Esophagus squamous epithelium (tissue), 5 donors: Measurements from ENCODE around the gene PCDH9. TPM values are rescaled to one million over a fixed set of nuclear protein-coding genes. Genes with fewer than 3 reads are reported as not detected.

Source experiments
- DNase-seq: peaks from one replicate; lab custom pipeline; 2025; lab: John Stamatoyannopoulos, UW
- H3K27ac ChIP-seq, 4 donors: fragments of 200-600 bp; sonication (generic); one replicate each; pipeline ENCODE4 v1.5.1; 2016 to 2019; ENCODE audit warnings: mild to moderate bottlenecking in 1 of 4
- H3K27me3 ChIP-seq, 4 donors: fragments of 200-600 bp; sonication (generic); 1 replicate in 3 of 4; 2 replicates in 1 of 4; pipeline versions ENCODE4 v1.5.1 to v1.6.0; 2017 to 2021; ENCODE audit warnings: antibody characterized with exemption in 1 of 4
- H3K36me3 ChIP-seq, 3 donors: fragments of 200-600 bp; sonication (generic); one replicate each; pipeline ENCODE4 v1.5.1; 2016 to 2019
- H3K4me1 ChIP-seq, 3 donors: fragments of 200-600 bp; sonication (generic); one replicate each; pipeline ENCODE4 v1.5.1; 2017 to 2019
- H3K4me3 ChIP-seq, 4 donors: fragments of 200-600 bp; sonication (generic); 1 replicate in 3 of 4; 2 replicates in 1 of 4; pipeline ENCODE4 v1.5.1; 2016 to 2019; ENCODE audit warnings: mild to moderate bottlenecking in 2 of 4, moderate library complexity in 1 of 4
- H3K9me3 ChIP-seq, 3 donors: fragments of 200-600 bp; sonication (generic); one replicate each; pipeline ENCODE4 v1.5.1; 2016 to 2019
- POLR2A ChIP-seq, 4 donors: fragments of 450-650 bp; IDR thresholded peaks; one replicate each; pipeline ENCODE4 v1.6.1; 2017; ENCODE audit warnings: antibody characterized with exemption in 4 of 4, mild to moderate bottlenecking in 4 of 4, moderate library complexity in 3 of 4
- WGBS, 2 donors: methylation state at CpG; one replicate each; pipeline ENCODE4 v1.1.5; 2018; 5-methylcytosine and 5-hydroxymethylcytosine counted together
- intact Hi-C: fragments of 100-400 bp; cut with DNase I; formaldehyde crosslinking; loops from one replicate; pipeline ENCODE4 v1.15.0; 2022
- total RNA-seq, 4 donors: library from RNA; depleted of rRNA; stranded (reverse); fragments of >200 nt; gene quantifications; one replicate each; pipeline ENCODE4 v1.1.0, GENCODE V29; 2016
- TF ChIP-seq, protein P1 (sequence below), 6 experiments: fragments of 450-650 bp in 4 of 6; fragments of 200-600 bp in 2 of 6; sonication (generic) in 2 of 6; IDR thresholded peaks; one replicate each; pipeline ENCODE4 v1.5.1; 2016 to 2019; ENCODE audit warnings: antibody characterized with exemption in 6 of 6, mild to moderate bottlenecking in 4 of 6, moderate library complexity in 4 of 6
- donor health status: DM: yes; HTN: yes; CAD: no.

Gene PCDH9
- total RNA-seq, 4 donors from 2014 or later, result 0.04 to 1.9 (median 0.45) TPM

DNA sequence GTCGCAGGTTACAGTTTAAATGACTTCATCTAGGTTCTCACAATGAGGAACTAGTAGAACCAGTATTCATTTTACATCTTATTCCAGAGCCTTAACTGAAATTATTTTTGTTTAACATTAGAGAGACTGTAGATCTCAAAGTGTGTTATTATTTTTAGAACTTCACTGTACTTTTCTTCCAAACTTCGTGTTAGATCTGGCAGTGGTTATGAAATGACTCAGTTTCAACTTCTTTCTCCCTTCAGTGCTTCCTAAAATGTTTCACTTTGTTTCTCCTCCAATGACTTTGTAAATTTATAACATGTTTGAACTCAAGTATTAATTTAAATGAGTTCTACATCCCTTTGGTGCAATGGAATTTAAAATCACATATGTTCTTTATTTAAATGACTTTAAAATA, 139.3 kb downstream of the PCDH9 start:
- DNase-seq, result no peak
- no peak overlapping the region for H3K27ac ChIP-seq

DNA sequence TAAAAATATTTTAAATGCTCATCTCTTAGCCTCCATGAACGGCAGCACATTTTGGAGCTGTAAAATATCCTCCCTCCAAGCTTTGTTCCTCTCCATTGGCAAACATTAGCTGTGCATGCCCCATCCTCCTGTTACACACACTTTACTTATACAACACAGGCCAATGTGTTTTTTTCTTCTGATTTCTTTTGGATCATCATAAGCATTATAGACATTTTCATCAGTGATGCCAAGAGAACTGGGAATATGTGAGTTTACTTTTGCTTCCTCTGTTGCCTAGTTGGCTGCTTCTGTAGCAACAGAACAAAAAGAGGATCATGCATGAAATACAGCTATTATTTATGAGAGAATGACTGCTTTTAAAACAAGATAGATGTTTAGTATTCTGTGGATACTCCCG, 142.6 kb downstream of the PCDH9 start:
- intact Hi-C loops, result no loop called here
- peaks cover 0 to 3% (median 0%) of the 10 kb centered on the region in 3 donors for H3K4me1 ChIP-seq
- WGBS, 2 donors, result 28 to 30% methylated on average over 2 of the region's 2 CpGs
- H3K36me3 ChIP-seq, result no peaks in the 10 kb centered on the region
- H3K27ac ChIP-seq, result no peak overlapping the region
- H3K27me3 ChIP-seq, result no peaks in the 10 kb centered on the region
- TF ChIP-seq, protein P1, sequence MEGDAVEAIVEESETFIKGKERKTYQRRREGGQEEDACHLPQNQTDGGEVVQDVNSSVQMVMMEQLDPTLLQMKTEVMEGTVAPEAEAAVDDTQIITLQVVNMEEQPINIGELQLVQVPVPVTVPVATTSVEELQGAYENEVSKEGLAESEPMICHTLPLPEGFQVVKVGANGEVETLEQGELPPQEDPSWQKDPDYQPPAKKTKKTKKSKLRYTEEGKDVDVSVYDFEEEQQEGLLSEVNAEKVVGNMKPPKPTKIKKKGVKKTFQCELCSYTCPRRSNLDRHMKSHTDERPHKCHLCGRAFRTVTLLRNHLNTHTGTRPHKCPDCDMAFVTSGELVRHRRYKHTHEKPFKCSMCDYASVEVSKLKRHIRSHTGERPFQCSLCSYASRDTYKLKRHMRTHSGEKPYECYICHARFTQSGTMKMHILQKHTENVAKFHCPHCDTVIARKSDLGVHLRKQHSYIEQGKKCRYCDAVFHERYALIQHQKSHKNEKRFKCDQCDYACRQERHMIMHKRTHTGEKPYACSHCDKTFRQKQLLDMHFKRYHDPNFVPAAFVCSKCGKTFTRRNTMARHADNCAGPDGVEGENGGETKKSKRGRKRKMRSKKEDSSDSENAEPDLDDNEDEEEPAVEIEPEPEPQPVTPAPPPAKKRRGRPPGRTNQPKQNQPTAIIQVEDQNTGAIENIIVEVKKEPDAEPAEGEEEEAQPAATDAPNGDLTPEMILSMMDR (IDR thresholded peaks at IDR 0.05), result no peak
- no peak for TF ChIP-seq POLR2A (IDR thresholded peaks at IDR 0.05)
- no peak for DNase-seq
- H3K4me3 ChIP-seq, result no peak overlapping the region
- no peaks in the 10 kb centered on the region for H3K9me3 ChIP-seq

More for the DNA sequence above, 139.3 kb downstream of the PCDH9 start:
- Histone ChIP-seq H3K4me3 (no peak overlapping the region), H3K27me3 (no peaks in the 10 kb centered on the region), H3K9me3 (no peaks in the 10 kb centered on the region), H3K36me3 (no peaks in the 10 kb centered on the region), H3K4me1 (peaks cover 0 to 3% (median 0%) of the 10 kb centered on the region in 3 donors)
- 47 to 57% methylated on average over 2 of the region's 2 CpGs for WGBS, 2 donors
- TF ChIP-seq, protein P1 (IDR thresholded peaks at IDR 0.05), result no peak
- TF ChIP-seq POLR2A (IDR thresholded peaks at IDR 0.05), result no peak
- intact Hi-C loops, result no loop called here

DNA sequence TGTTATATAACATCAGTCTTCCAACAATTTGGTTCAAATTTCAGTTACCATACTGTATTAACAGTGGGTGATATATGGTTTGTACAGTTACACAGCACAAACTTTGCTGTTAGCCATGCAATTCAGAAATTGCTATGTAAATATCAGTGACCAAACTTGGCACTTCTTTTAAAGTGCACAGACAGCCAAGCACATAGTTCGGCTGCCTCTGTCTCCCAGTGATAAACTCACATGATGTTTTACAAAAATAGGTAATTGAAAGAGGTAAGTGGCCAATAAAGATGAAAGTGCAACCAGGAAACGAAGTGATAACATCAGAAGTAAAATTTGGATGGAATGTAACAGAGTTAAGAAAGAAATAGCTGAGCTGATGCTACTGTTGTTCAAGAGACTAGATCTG, 143.9 kb downstream of the PCDH9 start:
- no peak overlapping the region for H3K27ac ChIP-seq
- TF ChIP-seq, protein P1 (IDR thresholded peaks at IDR 0.05), result no peak
- no peak for TF ChIP-seq POLR2A (IDR thresholded peaks at IDR 0.05)
- no peaks in the 10 kb centered on the region for H3K9me3 ChIP-seq
- no peak for DNase-seq
- H3K4me3 ChIP-seq, result no peak overlapping the region
- H3K27me3 ChIP-seq, result no peaks in the 10 kb centered on the region
- 36 to 41% methylated on average over 2 of the region's 2 CpGs for WGBS, 2 donors
- no peaks in the 10 kb centered on the region for H3K36me3 ChIP-seq
- intact Hi-C loops, result no loop called here
- H3K4me1 ChIP-seq, result peaks cover 0 to 3% (median 0%) of the 10 kb centered on the region in 3 donors

DNA sequence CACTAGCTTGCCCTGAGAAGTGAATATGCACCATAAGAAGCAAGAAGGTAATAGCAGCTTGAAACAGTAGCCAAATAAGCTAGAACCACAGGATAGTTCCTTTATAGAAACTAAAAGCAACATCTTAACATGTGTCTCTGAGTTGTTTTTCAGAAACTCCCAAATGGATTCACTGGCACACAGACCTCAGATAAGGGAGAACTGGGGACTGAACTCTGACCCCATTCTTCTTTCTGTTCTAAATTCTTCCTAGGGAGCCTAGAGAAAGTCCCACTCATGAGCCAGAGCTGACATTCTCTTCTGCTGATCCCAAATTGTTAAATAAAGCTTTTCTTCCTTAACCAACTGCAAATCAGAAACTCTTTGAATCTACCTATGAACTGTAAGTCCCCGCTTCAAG, 146.1 kb downstream of the PCDH9 start:
- H3K36me3 ChIP-seq, result no peaks in the 10 kb centered on the region
- no peaks in the 10 kb centered on the region for H3K9me3 ChIP-seq
- DNase-seq, result no peak
- no peak overlapping the region for H3K27ac ChIP-seq
- H3K4me1 ChIP-seq, result peaks cover 0 to 3% (median 0%) of the 10 kb centered on the region in 3 donors
- 67 to 93% methylated on average over 1 of the region's 1 CpG for WGBS, 2 donors
- H3K27me3 ChIP-seq, result no peaks in the 10 kb centered on the region
- TF ChIP-seq, protein P1 (IDR thresholded peaks at IDR 0.05), result no peak
- TF ChIP-seq POLR2A (IDR thresholded peaks at IDR 0.05), result no peak
- H3K4me3 ChIP-seq, result no peak overlapping the region
- intact Hi-C loops, result no loop called here

DNA sequence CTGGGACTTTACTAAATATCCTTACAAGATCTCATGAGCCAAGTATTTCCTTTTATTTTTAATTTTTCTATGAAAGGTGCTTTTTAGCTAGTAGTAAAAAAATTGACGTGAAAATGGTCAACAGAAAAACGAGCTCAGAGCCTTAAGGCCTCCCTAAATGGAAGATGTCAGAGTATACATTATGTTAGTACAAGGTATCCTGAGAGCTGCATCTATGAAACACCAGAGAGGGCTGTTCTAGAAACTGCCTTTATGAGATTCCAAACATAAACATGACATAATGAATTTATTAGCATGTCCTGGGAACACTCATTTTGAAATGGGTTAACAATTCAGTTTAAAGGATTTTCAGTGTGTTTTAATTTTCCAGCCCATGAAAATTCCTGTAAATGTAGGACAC, 146.6 kb downstream of the PCDH9 start:
- Histone ChIP-seq H3K27ac (no peak overlapping the region), H3K9me3 (no peaks in the 10 kb centered on the region), H3K4me3 (no peak overlapping the region), H3K4me1 (peaks cover 0 to 3% (median 0%) of the 10 kb centered on the region in 3 donors), H3K36me3 (no peaks in the 10 kb centered on the region), H3K27me3 (no peaks in the 10 kb centered on the region)
- WGBS, 2 donors, result 64 to 65% methylated on average over 2 of the region's 2 CpGs
- no peak for DNase-seq
- intact Hi-C loops, result no loop called here
- TF ChIP-seq POLR2A (IDR thresholded peaks at IDR 0.05), result no peak

DNA sequence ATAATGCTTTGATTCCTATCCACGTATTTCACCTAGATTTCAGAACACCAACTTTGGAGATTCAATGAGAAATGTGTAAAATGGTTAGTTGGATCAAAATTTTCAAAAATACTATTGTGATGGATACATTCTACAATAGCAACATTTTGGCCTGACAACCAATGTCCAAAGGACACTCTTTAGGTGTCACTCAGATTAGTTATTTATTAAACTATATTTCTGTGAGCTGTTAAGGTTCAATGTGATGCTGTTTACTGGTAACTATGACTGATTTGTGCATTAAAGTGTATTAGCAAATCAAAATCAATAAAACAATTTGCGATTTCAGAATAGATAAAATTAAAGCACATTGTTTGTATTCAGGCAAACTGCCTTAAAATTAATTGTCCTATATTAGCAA, 149.8 kb downstream of the PCDH9 start:
- intact Hi-C loops, result no loop called here
- H3K9me3 ChIP-seq, result no peaks in the 10 kb centered on the region

More for the DNA sequence above, 149.8 kb downstream of the PCDH9 start:
- WGBS, 2 donors, result 81 to 83% methylated on average over 2 of the region's 2 CpGs
- Histone ChIP-seq H3K27me3 (no peaks in the 10 kb centered on the region), H3K4me1 (no peaks in the 10 kb centered on the region), H3K36me3 (no peaks in the 10 kb centered on the region), H3K27ac (no peak overlapping the region), H3K4me3 (no peak overlapping the region)
- no peak for TF ChIP-seq POLR2A (IDR thresholded peaks at IDR 0.05)
- TF ChIP-seq, protein P1 (IDR thresholded peaks at IDR 0.05), result no peak
- DNase-seq, result no peak
